GM19351 (cell line): ENCODE results near the gene KRT80.

ENCODE experiments used
- ATAC-seq: cut with Tn5 transposase; IDR thresholded peaks from one replicate; pipeline ENCODE4 v1.9.1; 2021; ENCODE audit warnings: mild to moderate bottlenecking, moderate library complexity; ENCODE audit not compliant: unreplicated experiment

The KRT80 gene

GRCh38 chr12:52156757-52157565, 34.9 kb downstream of the KRT80 start:
- no peak for ATAC-seq

GRCh38 chr12:52156311-52156710, 35.5 kb downstream of the KRT80 start:
- ATAC-seq = no peak

- no peak for ATAC-seq
These were observed 36.6 kb downstream of the KRT80 start for GRCh38 chr12:52155048-52155868.

GRCh38 chr12:52152905-52153317, 38.9 kb downstream of the KRT80 start:
- ATAC-seq = no peak

- ATAC-seq = no peak
These were observed 39.7 kb downstream of the KRT80 start for GRCh38 chr12:52151837-52152783.

- ATAC-seq = no peak
These were observed 40.5 kb downstream of the KRT80 start for GRCh38 chr12:52151153-52151836.

- no peak for ATAC-seq
These were observed 42.1 kb downstream of the KRT80 start for GRCh38 chr12:52149651-52150241.

- ATAC-seq = no peak
These were observed 42.6 kb downstream of the KRT80 start for GRCh38 chr12:52149182-52149641.

GRCh38 chr12:52148464-52149181, 43.2 kb downstream of the KRT80 start:
- ATAC-seq = no peak

GRCh38 chr12:52147964-52148463, 43.8 kb downstream of the KRT80 start:
- ATAC-seq = no peak

GRCh38 chr12:52147367-52147963, 44.3 kb downstream of the KRT80 start:
- ATAC-seq = no peak

- ATAC-seq = no peak
These were observed 44.9 kb downstream of the KRT80 start for GRCh38 chr12:52146822-52147366.

GRCh38 chr12:52146089-52146821, 45.6 kb downstream of the KRT80 start:
- ATAC-seq = no peak

GRCh38 chr12:52145228-52146088, 46.4 kb downstream of the KRT80 start:
- no peak for ATAC-seq

GRCh38 chr12:52144512-52145227, 47.1 kb downstream of the KRT80 start:
- no peak for ATAC-seq

GRCh38 chr12:52142431-52142830, 49.4 kb downstream of the KRT80 start:
- ATAC-seq = no peak
